CD4-positive, alpha-beta memory T cell (primary cell): ENCODE measurements around the gene MPRIP. TPM values are rescaled to one million over a fixed set of nuclear protein-coding genes. Genes with fewer than 3 reads are reported as not detected.

Experiments
- CTCF ChIA-PET: fragments of 350-600 bp; sonication (Branson Sonifier 250); formaldehyde crosslinking; loops from one replicate; lab custom pipeline; 2021; ENCODE audit warnings: inconsistent platforms; ENCODE audit not compliant: partially characterized antibody; lab: Charles Lee
- POLR2A ChIA-PET: fragments of 350-600 bp; sonication (Branson Sonifier 250); formaldehyde crosslinking; loops from one replicate; lab custom pipeline; 2021; ENCODE audit not compliant: partially characterized antibody; lab: Charles Lee
- DNase-seq, 5 donors: peaks; one replicate each; pipeline versions ENCODE4 v3.0.0 to v3.0.0-alpha.2; 2020 to 2022; ENCODE audit warnings: mixed read lengths in 1 of 5
- H3K27ac ChIP-seq: one replicate; pipeline ENCODE4 v1.7.0; 2013; ENCODE audit warnings: low read depth, low read length
- H3K27me3 ChIP-seq: 2 replicates; pipeline ENCODE4 v1.7.0; 2013; ENCODE audit warnings: mild to moderate bottlenecking, low read length, moderate library complexity; ENCODE audit not compliant: insufficient read depth
- H3K36me3 ChIP-seq: 2 replicates; pipeline ENCODE4 v1.7.0; 2013; ENCODE audit warnings: mild to moderate bottlenecking, low read length, moderate library complexity; ENCODE audit not compliant: insufficient read depth
- H3K4me1 ChIP-seq: 2 replicates; pipeline ENCODE4 v1.7.0; 2013; ENCODE audit warnings: mild to moderate bottlenecking, low read length, moderate library complexity; ENCODE audit not compliant: insufficient read depth
- H3K4me3 ChIP-seq, 2 donors: one replicate each; pipeline ENCODE4 v1.7.0; 2013; ENCODE audit warnings: low read length in 2 of 2, mild to moderate bottlenecking in 1 of 2
- H3K9me3 ChIP-seq, 2 donors: one replicate each; pipeline ENCODE4 v1.7.0; 2013; ENCODE audit warnings: low read length in 2 of 2, control low read depth in 1 of 2; ENCODE audit not compliant: control insufficient read depth in 1 of 2
- H3K27ac Mint-ChIP-seq, 7 donors: one replicate each; pipeline ENCODE4 v1.8.0; 2020 to 2021; ENCODE audit warnings: mixed read lengths in 7 of 7, mild to moderate bottlenecking in 6 of 7, inconsistent platforms in 3 of 7, moderate library complexity in 3 of 7
- H3K27me3 Mint-ChIP-seq, 2 donors: one replicate each; pipeline ENCODE4 v1.8.0; 2020 to 2021; ENCODE audit warnings: mixed read lengths in 2 of 2
- H3K36me3 Mint-ChIP-seq, 2 donors: one replicate each; pipeline ENCODE4 v1.8.0; 2020 to 2021; ENCODE audit warnings: mixed read lengths in 2 of 2, inconsistent platforms in 1 of 2, mild to moderate bottlenecking in 1 of 2
- H3K4me1 Mint-ChIP-seq, 4 donors: one replicate each; pipeline ENCODE4 v1.8.0; 2020 to 2021; ENCODE audit warnings: mixed read lengths in 4 of 4, mild to moderate bottlenecking in 1 of 4
- H3K4me3 Mint-ChIP-seq, 8 donors: one replicate each; pipeline ENCODE4 v1.8.0; 2020 to 2021; ENCODE audit warnings: mixed read lengths in 8 of 8, mild to moderate bottlenecking in 7 of 8, moderate library complexity in 6 of 8, inconsistent platforms in 3 of 8
- H3K9me3 Mint-ChIP-seq, 8 donors: one replicate each; pipeline ENCODE4 v1.8.0; 2020 to 2021; ENCODE audit warnings: mixed read lengths in 8 of 8, mild to moderate bottlenecking in 5 of 8, inconsistent platforms in 3 of 8, moderate library complexity in 1 of 8
- intact Hi-C: fragments of 100-400 bp; cut with micrococcal nuclease; formaldehyde crosslinking; loops from one replicate; pipeline ENCODE4 v1.15.1; 2023
- polyA plus RNA-seq, 2 donors: library from polyadenylated mRNA; unstranded; fragments of 300-500 nt; fragmentation: Illumina TruSeq; gene quantifications; one replicate each; pipeline ENCODE4 v1.2.3, GENCODE V29; 2021
- total RNA-seq, 2 experiments: library from RNA; stranded (reverse); gene quantifications; one replicate each; pipeline ENCODE4 v1.2.3, GENCODE V29; 2021

Gene MPRIP
- total and polyA plus RNA-seq, 4 experiments from 2014 or later, result 48.4 to 255 (median 152) TPM

DNA sequence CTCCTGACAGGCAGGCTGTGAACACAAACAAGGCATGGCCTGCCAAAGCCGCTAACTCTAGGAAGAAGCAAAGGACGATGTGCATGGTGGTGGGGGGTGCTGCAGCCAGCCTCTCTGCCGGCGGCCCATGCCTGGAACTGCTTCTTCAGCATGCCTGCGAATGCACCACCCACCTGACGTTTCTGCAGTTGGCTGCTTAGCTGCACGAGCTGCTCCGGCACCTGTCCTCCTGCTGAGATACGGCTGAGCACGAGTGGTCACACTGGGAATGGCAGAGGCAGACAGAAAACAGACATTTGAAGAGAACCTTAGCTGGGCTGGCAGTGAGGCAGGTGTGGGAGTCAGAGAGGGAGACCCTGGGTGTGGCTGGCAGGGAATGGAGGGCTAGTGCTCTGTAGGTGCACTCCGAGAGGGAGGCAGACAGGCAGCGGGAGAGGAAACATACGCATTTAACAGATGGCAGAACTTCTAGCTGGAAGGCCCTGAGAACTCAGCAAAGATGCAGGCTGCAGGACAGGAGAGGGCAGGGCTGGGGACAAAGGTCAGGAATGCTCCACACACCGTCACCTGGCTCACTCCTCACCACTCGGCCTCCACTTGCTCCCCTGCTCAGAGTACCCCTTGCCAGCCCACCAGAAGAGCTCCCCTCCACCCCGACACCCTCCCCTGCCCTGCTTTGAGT, 189.5 kb downstream of the MPRIP start:
- CTCF ChIA-PET, result interaction anchor here (1.7 kb wide), 1 partner anchor 81 kb away, joined by 6 read pairs; no protein-coding TSS in a partner anchor

DNA sequence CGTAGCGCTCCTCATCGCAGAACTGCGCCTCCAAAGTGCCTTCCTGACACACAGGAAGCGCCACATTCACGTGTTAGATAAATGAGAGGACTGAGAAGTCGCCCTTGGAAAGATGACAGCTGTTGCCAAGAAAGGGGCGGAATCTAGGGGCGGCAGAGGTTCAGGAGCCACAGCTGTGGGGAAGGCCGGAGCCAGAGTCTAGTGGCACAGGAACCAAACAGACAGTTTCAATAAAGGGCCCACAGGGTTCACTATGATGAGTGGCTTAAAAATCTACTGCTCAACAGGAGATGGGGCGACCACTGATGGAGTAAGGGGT, 190.0 kb downstream of the MPRIP start:
- H3K27ac Mint-ChIP-seq, result peak overlapping the region in 3 of 7 donors; percentile 3 to 60 (median 35)
- H3K27me3 Mint-ChIP-seq, result no peaks in the 10 kb centered on the region
- intact Hi-C loops, result no loop called here
- ChIA-PET CTCF (interaction anchor here (1.7 kb wide), 1 partner anchor 81 kb away, joined by 6 read pairs; no protein-coding TSS in a partner anchor), POLR2A (interaction anchor here (1.0 kb wide), 1 partner anchor 48 kb away, joined by 3 read pairs; no protein-coding TSS in a partner anchor)
- no peak overlapping the region for H3K4me3 ChIP-seq
- H3K9me3 Mint-ChIP-seq, result no peaks in the 10 kb centered on the region
- no peak overlapping the region for H3K4me3 Mint-ChIP-seq
- DNase-seq, result no peak
- H3K27ac ChIP-seq, result no peak overlapping the region
- H3K36me3 ChIP-seq, result peaks cover 35% of the 10 kb centered on the region
- H3K27me3 ChIP-seq, result no peaks in the 10 kb centered on the region
- H3K9me3 ChIP-seq, result no peaks in the 10 kb centered on the region
- peaks cover 15% of the 10 kb centered on the region for H3K4me1 ChIP-seq
- H3K36me3 Mint-ChIP-seq, result peaks cover 29 to 55% of the 10 kb centered on the region in 2 donors
- peaks cover 14 to 28% (median 18%) of the 10 kb centered on the region in 4 donors for H3K4me1 Mint-ChIP-seq

More for the DNA sequence above, 189.5 kb downstream of the MPRIP start:
- no peak for DNase-seq
- intact Hi-C loops, result no loop called here
- no peak overlapping the region for H3K27ac ChIP-seq
- no peak overlapping the region for H3K4me3 Mint-ChIP-seq
- peaks cover 29 to 57% of the 10 kb centered on the region in 2 donors for H3K36me3 Mint-ChIP-seq
- no peaks in the 10 kb centered on the region for H3K9me3 Mint-ChIP-seq
- H3K27ac Mint-ChIP-seq, result peak overlapping the region in 3 of 7 donors; percentile 30 to 78 (median 71)
- peaks cover 15% of the 10 kb centered on the region for H3K4me1 ChIP-seq
- peaks cover 14 to 27% (median 16%) of the 10 kb centered on the region in 4 donors for H3K4me1 Mint-ChIP-seq
- H3K9me3 ChIP-seq, result no peaks in the 10 kb centered on the region
- H3K4me3 ChIP-seq, result no peak overlapping the region
- H3K36me3 ChIP-seq, result peaks cover 40% of the 10 kb centered on the region
- no peaks in the 10 kb centered on the region for H3K27me3 ChIP-seq
- no peaks in the 10 kb centered on the region for H3K27me3 Mint-ChIP-seq
- POLR2A ChIA-PET, result interaction anchor here (1.0 kb wide), 1 partner anchor 49 kb away, joined by 3 read pairs; no protein-coding TSS in a partner anchor

DNA sequence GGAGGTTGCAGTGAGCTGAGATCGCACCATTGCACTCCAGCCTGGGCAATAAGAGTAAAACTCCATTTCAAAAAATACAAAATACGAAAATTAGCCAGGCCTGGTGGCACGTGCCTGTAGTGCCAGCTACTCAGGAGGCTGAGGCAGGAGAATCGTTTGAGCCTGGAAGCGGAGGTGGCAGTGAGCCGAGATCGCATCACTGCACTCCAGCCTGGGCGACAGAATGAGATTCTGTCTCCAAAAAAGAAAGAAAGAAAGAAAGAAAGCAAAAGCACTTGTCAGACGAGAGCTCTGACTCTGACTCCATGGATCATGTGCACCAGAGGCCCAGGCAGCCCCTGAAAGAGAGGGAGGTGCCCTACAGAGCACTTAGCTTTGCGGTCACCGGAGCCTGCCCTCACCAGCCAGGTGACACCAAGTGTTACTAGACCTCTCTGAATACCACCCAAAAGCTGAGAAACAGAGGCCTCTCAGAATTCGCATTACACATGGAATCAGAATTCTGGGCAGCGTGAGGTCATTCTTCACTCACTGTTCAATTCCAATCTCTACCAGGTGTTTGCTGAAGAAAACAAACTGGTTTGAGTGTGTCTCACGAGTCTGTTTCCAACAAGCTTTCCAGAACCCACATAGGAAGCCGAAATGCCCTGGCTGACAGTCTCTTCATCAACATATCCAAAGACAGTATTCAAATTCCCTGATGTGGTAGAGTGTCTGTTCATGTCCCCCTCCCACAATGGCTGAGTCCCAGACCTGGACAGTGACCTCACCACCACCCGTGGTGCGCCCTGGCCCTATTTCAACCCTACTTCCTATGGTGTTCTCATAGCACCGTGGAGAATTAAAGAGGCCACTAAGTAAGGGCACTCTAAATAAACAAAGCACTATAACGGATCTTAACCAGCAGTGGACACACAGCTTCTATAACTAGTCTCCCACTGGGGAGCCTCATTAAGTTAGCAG, 193.2 kb downstream of the MPRIP start:
- H3K36me3 ChIP-seq, result peaks cover 11% of the 10 kb centered on the region
- POLR2A ChIA-PET, result interaction anchor here (0.8 to 3.7 kb wide), 11 partner anchors 8 to 116 kb away, joined by 3 to 39 read pairs (median 6); partner anchors contain the start of gene PLD6
- Mint-ChIP-seq H3K4me3 (peak overlapping the region; percentile 90 to 97 (median 95)), H3K36me3 (peaks cover 13 to 34% of the 10 kb centered on the region in 2 donors), H3K9me3 (no peaks in the 10 kb centered on the region), H3K27ac (peak overlapping the region; percentile 91 to 99 (median 99)), H3K4me1 (peaks cover 16 to 41% (median 24%) of the 10 kb centered on the region in 4 donors), H3K27me3 (no peaks in the 10 kb centered on the region)
- H3K4me3 ChIP-seq, result peak overlapping the region; percentile 79 to 82
- intact Hi-C loops, result loop anchor here (1.0 to 2.0 kb wide), 4 partner anchors 29 to 193 kb away; partner anchors contain the start of genes COPS3, MPRIP and PLD6
- H3K27me3 ChIP-seq, result no peaks in the 10 kb centered on the region
- peaks cover 25% of the 10 kb centered on the region for H3K4me1 ChIP-seq
- CTCF ChIA-PET, result interaction anchor here (0.7 to 1.5 kb wide), 5 partner anchors 9 to 93 kb away, joined by 3 read pairs; no protein-coding TSS in a partner anchor
- no peaks in the 10 kb centered on the region for H3K9me3 ChIP-seq
- H3K27ac ChIP-seq, result peak overlapping the region; percentile 94
- DNase-seq, result no peak

DNA sequence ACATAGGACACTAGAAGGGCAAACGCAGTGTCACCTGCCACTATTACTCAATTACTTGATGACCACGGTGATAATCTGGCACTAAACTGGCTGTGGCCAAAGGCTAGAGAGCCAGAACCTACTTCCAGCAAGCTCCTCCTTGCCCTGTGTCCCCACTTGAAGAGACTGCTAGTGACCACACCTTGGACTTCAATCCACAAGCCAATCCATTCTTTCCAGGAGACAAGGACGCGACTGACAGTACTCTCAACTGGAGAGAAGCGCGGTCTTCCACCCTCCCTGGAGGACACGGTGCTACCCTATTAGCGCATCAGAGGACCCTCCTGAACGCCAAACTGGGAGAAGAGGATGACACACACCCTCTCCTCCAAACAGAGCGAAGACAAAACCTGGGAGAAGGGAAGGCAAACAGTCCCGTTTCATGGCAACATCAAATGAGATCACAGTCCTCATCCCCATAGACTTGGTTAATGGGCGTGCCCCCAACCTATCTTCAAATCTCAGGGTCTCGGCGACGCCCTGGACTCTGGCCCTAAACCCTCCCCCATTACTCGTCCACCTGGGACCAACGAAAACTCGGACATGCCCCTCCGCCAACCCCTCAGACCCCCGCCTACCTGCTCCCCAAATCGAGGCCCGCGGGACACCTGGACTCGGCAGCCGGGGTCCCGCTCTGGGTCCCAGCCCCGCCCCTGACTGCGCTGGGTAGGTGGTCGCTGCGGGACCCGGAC, 194.2 kb downstream of the MPRIP start:
- peaks cover 8% of the 10 kb centered on the region for H3K36me3 ChIP-seq
- H3K27ac Mint-ChIP-seq, result peak overlapping the region; percentile 91 to 99 (median 99)
- H3K4me1 Mint-ChIP-seq, result peaks cover 16 to 40% (median 24%) of the 10 kb centered on the region in 4 donors
- no peaks in the 10 kb centered on the region for H3K27me3 Mint-ChIP-seq
- DNase-seq, result peak in 3 of 5 donors; percentile 9 to 39 (median 16)
- peak overlapping the region; percentile 94 for H3K27ac ChIP-seq
- H3K9me3 ChIP-seq, result no peaks in the 10 kb centered on the region
- CTCF ChIA-PET, result interaction anchor here (0.9 to 1.7 kb wide), 7 partner anchors 8 to 220 kb away, joined by 3 to 4 read pairs (median 3); no protein-coding TSS in a partner anchor
- no peaks in the 10 kb centered on the region for H3K9me3 Mint-ChIP-seq
- intact Hi-C loops, result loop anchor here (1.0 to 2.0 kb wide), 4 partner anchors 30 to 194 kb away; partner anchors contain the start of genes COPS3, MPRIP and PLD6
- peaks cover 25% of the 10 kb centered on the region for H3K4me1 ChIP-seq
- H3K4me3 ChIP-seq, result peak overlapping the region; percentile 79 to 82
- H3K4me3 Mint-ChIP-seq, result peak overlapping the region; percentile 90 to 97 (median 95)
- H3K27me3 ChIP-seq, result no peaks in the 10 kb centered on the region
- POLR2A ChIA-PET, result interaction anchor here (0.5 to 3.7 kb wide), 23 partner anchors 9 to 723 kb away, joined by 3 to 39 read pairs (median 5); partner anchors contain the start of genes COPS3, MPRIP and PLD6
- peaks cover 9 to 27% of the 10 kb centered on the region in 2 donors for H3K36me3 Mint-ChIP-seq

DNA sequence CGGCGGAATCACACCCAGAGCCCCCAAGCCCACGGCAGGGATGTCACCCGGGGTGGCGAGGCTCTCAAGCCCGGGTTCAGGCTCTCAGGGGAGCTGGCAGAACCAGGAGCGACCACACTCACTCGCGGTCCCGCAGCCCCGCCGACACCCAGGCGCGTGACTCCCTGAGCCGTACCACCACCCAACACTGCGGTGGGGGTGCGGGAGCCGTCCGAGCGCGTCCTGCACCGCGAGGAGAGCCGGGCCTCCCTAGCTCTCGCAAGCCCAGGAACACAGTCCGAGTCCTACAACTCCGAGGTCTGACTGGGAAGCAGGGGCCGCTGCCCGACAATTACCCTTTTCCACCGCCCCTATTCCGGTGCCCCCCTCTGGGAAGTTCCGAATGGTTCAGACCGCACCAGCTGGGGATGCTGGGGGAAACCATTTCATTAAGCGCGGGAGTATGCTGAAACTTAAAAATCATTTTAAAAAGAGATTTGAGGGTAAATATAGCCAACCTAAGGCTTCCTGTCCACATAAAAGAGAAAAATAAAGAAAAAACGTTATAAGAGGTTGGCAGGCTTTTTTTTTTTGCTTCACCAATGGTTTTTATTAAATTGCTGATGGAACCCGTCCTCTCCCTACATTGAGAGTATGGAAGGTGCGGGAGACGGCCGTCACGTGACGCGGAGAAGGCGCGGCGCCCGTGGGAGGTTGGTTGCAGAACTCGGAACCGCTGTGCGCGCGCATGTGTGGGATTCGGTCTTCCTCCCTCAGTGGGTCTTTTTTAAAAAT, 195.0 kb downstream of the MPRIP start, which contains the start of gene FLCN:
TSS of gene FLCN (minus strand) at position 143 of the 774 bp plus-strand sequence. CDS start 9,031 bp downstream, outside the sequence.
- H3K27me3 Mint-ChIP-seq, result no peaks in the 10 kb centered on the region
- H3K9me3 Mint-ChIP-seq, result no peaks in the 10 kb centered on the region
- Histone ChIP-seq H3K4me1 (peaks cover 25% of the 10 kb centered on the region), H3K27me3 (no peaks in the 10 kb centered on the region), H3K27ac (peak within 1 kb of the TSS; percentile 94), H3K4me3 (peak within 1 kb of the TSS; percentile 79 to 82), H3K36me3 (peaks cover under 1% of the 10 kb centered on the region), H3K9me3 (no peaks in the 10 kb centered on the region)
- intact Hi-C loops, result loop anchor here (2.0 kb wide), 3 partner anchors 30 to 194 kb away; partner anchors contain the start of genes COPS3, MPRIP and PLD6
- DNase-seq, result peak; percentile 91 to 95 (median 92)
- CTCF ChIA-PET, result interaction anchor here (0.9 to 1.7 kb wide), 6 partner anchors 81 to 221 kb away, joined by 3 to 4 read pairs (median 3); no protein-coding TSS in a partner anchor
- POLR2A ChIA-PET, result interaction anchor here (0.5 to 3.7 kb wide), 23 partner anchors 9 to 723 kb away, joined by 3 to 39 read pairs (median 5); partner anchors contain the start of genes COPS3, MPRIP and RASD1
- H3K4me1 Mint-ChIP-seq, result peaks cover 15 to 35% (median 23%) of the 10 kb centered on the region in 4 donors
- peaks cover 1 to 20% of the 10 kb centered on the region in 2 donors for H3K36me3 Mint-ChIP-seq
- H3K27ac Mint-ChIP-seq, result peak within 1 kb of the TSS; percentile 91 to 99 (median 99)
- peak within 1 kb of the TSS; percentile 90 to 97 (median 95) for H3K4me3 Mint-ChIP-seq
